GM18909 (cell line): ENCODE data around the gene STRN4.

ENCODE experiments used
- ATAC-seq: cut with Tn5 transposase; IDR thresholded peaks from one replicate; pipeline ENCODE4 v1.9.1; 2021; ENCODE audit warnings: mild to moderate bottlenecking; ENCODE audit not compliant: unreplicated experiment, poor library complexity

STRN4 gene

DNA sequence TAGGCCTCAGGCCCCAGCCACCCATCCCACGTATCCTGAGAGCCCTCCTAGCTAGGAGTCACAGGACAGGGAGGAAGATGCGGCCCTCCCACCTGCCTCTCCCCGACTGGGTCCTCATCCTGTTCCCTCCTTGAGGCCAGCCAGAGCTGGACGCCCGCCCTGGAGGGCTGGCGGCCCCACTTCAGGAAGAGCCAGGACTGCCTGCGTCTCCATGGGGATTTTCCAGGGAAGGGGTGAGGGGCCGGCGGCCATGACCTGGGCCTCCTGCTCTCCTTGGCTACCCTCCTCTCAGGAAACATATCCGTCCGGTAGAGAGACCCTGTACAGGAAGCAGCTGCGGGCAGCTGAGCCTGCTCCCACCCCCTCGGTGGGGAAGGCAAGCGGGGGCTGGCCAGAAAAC lies 18.0 kb downstream of the STRN4 start:
- no peak for ATAC-seq

DNA sequence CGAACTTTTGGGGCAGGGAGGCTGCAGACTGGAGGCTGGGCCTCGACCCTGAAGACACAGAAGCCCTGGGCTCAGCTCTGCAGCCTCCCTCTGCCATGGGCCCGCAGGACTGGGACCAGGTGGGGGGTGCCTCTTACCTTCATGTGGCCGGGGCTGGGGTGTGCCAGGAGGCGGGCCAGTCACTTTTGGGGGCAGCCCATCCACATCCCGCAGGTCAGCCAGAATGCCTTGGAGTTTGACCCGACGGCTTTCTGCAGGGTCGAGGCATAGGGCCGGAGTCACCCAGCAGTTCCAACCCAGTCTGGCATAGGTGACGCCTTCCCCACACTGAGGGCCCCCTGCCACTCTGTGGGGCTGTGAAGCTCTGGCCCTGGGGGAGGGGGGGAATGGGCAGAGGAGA lies 18.5 kb downstream of the STRN4 start:
- ATAC-seq = no peak

DNA sequence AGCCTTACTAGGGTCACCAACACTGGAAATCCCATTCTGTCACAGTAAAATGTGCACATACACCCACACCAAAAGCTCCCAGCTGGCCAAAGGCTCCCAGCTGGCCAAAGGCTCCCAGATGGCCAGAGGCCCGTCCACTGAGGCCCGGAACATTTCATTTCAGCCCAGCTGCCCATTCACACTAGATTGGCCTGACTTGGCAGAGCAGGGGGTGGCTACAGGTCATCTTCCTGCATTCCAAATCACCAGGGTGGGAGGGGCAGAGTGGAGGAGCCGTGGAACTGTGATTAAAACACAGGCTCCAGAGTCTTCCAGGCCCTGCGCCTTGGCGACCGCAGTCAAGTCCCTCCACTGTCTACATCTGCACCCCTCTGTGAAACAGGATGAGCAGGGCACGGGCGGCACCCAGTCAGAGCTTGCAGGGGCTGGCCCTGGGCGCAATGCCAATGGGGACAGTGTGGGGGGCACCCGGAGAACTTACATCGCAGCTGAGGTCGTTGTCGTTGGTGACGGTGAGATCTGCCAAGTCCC lies 19.2 kb downstream of the STRN4 start:
- ATAC-seq = no peak

DNA sequence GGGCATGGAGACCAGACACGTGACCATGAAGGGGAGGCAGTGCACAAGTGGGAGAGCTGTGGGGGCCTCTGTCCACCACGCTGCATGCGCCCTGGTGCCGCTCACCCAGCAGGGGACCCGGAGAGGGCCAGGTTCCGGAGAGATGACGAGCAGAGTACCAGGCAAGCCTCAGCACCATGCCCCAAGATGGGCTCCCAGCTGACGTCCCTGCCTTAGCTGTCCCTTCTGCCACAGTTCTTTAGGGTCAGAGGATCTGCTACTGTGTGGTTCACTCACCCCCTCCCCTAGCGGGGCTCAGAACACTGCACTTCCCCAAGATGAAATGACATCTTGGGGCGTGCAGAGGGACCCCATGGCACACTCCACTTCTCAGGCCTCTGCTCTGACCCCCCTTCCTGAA lies 19.7 kb downstream of the STRN4 start:
- no peak for ATAC-seq

DNA sequence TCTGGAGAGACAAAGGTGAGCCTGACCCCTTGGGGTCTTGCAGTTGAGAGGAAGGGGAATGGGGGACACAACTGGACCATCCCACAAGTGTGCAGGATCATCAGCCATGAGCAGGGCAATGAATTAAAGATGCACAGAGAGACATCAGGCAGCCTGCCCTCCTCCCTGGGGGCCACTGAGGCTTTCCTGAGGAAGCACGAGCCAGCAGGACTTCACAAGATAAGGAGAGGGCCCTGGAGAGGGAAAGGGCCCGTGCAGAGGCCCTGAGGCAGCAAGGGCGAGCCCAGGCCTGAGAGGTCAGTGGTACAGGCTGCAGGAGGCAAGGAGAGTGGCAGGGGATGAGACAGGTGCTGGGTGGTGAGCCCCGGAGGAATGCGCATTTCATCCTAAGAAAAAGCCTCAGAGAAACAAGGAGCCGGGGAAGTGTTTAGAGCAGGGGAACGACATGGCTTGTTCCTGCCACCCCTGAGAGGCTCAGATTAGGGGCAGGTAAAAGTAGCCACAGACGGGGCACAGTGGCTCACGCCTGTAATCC lies 20.3 kb downstream of the STRN4 start:
- ATAC-seq = no peak

DNA sequence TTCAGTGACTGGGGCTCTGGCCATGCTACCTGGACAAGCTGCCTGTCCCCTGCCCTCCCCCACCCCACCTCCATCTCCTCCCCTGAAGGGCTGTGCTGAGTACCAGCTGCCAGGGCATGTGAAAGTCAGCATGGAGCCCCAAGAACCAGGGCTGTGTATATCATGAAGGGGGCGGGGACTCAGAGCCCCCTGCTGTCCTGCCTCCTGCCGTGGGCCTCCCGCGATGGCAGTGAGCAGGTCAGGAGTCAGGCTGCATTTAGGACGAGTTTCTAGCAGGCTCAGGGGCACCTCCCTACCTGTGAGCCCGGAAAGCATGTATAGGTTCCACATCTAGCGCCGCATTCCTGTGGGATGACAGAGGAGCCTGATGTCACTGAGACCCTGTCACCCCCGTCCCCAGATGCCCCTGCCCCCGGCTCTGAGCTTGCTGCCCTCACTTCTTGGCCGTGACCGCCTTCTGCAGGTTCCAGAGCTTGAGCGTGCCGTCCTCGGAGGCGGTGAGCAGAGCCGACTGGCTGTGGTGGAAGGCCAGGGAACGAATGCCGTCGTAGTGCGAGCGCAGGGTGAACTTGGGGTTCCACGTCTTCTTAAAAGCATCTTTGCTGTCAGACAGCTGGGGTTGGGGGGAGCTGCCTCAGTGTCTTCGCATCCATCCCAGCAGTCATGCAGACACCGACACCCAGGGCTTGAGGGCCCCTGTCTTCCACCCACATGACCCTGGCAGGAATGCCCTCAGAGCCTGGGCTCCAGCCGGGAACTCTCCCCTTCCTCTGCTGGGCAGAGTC lies 21.0 kb downstream of the STRN4 start:
- ATAC-seq = no peak

DNA sequence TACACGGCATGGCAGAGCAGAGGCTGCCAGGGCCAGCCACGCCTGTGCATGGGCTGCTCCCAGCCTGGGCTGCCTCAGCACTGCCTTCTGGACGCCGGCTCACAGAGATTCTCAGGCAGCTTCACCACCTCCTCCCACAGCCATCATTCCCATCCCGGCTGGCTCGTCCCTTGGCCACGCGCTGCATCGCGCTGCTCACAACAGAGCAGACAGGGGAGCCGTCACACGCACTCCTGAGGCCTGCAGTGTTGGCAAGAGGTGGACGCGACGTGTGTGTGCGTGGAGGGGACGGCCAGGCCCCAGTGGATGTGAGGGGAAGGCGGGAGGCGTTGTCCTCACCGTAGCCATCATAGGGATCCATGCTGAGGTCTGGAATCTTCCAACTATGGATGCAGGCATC lies 21.8 kb downstream of the STRN4 start:
- ATAC-seq = no peak

DNA sequence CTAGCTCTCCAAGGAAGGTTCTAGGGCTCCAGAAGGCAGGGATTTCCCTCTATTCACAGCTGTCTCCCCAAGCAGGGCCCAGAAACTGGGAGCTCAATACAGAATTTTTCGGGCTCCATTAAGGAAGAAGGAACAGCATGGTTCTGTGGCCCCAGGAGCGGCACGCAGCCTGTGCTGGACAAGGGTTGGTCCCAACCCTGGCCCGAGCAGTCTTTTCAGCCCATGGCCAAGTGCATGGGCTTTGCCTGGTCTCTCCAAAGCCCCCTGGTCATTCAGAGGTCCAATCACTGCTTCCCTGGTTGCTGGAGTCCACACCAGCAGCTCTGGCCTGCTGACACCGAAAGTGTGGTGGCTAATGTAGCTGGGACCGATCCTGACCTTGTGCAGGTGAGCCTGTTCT lies 22.8 kb downstream of the STRN4 start:
- ATAC-seq = no peak

DNA sequence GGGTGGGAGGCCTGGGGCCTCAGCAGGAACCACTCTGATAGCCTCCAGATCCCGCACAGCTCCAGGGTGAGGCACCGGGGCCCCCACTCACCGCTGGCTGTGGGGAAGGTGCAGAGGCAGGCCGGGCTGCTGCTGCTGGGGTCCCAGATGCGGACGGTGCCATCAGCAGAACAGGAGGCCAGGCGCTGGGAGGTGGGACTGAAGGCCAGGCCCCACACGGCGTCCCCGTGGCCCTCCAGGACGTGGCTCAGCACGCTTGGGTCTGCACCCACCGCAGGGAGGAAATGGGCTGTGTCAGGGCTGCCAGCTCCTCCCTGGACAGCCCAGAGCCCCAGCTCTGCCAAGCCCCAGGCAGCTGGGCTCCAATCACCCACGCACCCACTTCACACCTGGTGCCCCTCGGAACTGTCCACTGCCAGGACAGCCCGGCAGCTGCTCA lies 23.2 kb downstream of the STRN4 start:
- no peak for ATAC-seq

DNA sequence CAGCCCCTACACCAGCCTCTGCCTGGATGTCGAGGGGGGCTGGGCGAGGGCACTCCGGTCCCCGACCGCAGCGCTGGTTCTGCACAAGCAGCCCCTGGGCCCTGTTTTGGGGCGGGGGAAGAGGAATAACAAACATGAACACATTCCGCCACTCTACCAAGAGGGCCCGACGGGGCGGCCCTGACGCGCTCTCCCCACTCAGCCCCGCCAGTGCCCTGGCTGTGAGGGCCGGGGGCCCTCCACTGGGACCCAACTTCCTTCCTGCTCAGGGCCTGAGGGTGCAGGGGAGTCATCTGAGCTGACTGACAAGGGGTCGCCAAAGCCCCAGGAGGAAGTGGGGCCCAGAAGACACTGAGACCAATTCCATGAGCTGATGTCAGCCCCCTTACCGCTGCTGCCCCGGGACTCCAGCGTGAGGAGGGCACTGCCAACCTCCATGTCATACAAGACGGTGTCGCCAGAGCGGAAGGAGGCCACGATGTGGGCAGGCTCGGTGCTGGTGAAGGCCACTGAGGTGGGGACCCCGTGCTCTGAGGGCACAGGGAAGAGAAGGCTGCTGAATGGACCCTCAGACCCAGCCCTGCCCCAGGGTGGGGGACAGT lies 23.7 kb downstream of the STRN4 start:
- no peak for ATAC-seq

DNA sequence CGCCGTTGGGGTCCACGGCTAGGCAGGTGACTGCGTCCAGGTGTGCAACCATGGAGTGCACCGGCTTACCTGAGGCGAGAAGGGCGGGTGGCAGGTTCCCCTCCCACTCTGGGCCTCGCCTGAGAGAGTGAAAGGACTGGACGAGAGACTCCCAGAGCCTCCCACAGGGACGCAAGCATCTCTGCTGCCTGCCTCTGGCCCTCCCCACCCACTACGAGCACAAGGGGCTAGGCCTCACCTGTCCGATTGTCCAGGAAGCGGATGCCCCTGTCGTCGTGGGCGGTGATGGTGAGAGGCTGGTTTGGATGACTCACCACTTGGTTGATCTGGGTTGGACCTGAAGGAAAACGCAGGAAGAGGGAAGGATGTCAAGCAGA lies 24.3 kb downstream of the STRN4 start:
- no peak for ATAC-seq

DNA sequence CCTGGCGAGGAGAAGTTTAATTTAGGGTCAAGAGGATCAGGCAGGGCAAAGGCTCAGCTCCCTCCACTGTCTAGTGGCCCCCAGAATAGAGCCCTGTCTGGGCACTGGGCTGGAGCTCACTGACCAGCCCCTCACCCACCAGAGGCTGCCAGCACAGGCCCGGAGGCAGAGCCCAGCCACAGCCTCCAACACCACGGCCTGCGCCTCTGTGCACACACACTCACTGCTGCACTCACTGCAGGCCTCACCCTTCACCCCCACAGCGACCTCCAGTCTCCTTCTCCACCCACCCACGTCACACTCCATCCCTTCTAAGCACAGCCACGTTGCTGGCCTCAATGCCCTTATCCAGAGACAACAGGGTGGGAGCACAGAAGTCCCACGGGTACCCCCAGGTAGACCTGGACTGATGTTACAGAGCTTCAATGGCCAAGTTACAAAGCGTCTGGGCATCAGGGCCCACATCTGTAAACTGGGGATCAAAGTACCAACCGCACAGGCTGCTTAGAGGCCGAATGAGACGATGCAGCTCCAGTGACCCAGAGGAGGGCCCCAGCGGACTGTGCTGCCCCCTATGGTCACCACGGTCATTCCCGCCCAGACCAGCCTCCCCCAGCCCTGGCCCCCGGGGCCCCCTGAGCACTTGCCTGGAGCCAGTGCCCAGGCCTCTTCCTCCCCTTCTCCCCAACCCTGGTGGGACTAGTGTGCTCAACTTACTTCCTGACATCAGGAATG lies 24.8 kb downstream of the STRN4 start:
- ATAC-seq = no peak

DNA sequence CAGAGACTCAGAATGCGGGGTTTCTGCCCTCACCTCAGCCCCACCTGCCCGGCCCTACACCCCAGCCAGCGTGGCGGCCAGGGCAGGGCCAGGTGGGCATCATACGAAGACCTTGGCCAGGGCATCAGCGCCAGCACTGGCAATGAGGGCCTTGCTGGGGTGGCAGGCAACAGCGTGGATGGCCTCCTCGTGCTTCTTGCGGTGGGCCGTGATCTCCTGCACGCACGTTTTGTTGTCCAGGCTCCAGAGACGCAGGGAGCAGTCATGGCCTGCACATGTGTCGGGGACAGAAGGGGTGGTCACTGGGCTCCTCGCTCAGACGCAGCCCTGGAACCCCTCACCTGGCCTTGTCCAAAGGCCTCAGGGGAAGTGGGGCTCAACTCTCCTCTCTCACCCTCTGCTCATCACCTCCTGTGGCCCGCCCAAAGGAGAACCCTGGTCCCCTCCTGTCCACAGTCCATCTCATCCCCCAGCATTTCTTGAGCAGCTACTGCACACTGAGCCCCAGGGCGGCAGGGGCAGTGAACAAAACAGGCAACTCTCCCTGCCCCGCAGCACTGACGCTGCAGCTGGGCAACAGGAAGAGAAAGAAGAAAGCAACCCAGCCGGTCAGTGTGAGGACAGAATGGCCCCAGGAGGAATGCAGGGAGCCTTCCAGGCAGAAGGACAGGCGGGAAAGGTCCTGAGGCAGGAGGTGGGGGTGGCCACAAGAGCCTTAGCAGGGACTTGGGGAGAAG lies 25.6 kb downstream of the STRN4 start:
- ATAC-seq = no peak

DNA sequence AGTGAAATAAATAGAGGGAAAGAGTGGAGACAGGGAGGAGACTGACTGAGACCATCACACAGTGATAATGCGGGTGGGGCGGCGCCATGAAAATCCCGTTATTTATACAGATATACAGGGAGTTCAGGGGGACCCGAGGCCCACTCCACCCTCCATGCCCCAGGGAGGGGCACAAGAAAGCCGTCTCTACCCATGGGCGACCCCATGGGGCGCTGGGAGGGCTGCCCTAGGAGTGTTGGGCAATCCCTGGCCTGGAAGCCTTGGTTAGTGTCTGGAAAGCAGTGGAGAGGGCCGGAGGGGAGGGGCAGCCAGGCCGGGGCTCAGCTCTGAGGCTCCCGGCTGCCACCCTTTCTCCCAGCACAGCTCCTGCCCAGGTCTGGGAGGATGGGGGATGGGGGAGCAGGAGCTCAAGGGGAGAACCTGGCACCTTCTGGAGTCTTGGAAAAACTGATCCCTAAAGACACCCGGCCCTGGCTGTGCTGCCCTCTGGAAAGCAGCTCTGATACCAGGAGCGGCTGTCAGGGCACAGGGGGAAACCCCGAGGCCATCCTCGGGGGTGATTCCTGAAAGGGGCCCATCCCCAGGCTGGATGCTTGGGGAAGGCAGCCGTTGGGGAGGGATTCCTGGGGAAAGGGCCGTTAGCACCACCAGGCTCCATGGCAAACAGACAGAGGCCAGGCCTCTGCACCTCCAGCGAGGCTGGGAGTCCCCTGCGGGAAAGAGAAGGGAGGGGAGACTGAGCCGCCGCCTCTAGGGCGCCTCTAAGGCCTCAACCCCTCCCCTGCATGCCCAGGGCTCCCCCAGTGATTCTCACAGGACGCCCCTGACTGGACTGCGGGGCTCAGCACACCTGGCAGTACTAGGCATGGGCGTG lies 26.4 kb downstream of the STRN4 start:
- ATAC-seq = no peak

DNA sequence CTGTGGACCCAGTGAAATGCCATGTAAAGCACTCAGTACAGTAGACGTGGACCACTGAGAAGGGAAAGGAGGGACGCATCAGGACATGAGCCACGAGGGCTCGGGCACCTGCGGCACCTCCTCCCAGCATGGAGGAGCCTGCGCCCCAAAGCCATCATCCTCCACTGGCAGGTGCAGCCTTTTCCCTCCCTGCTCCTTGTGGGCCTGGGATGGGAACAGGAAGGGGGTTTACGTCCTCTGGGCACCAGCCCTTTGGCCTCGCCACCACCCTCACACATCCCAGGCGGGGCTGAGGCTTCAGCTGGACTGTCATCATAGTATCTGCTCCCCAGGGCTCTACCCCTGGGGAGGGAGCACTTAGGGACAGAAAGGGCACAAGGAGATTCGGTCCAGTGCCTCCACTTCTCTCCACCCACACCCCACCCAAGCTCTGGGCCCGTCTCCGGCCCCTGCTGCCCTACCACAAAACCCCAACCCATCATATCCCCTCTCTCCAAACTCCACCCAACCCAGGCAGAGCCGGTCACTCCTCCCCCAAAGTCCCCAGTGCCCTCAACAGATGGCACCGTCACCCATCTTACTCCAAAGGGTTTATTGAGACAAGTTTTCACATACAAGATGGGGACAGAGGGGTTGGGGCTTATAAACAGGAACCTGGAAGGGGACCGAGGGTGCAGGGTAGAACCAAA lies 27.2 kb downstream of the STRN4 start:
- ATAC-seq = no peak

DNA sequence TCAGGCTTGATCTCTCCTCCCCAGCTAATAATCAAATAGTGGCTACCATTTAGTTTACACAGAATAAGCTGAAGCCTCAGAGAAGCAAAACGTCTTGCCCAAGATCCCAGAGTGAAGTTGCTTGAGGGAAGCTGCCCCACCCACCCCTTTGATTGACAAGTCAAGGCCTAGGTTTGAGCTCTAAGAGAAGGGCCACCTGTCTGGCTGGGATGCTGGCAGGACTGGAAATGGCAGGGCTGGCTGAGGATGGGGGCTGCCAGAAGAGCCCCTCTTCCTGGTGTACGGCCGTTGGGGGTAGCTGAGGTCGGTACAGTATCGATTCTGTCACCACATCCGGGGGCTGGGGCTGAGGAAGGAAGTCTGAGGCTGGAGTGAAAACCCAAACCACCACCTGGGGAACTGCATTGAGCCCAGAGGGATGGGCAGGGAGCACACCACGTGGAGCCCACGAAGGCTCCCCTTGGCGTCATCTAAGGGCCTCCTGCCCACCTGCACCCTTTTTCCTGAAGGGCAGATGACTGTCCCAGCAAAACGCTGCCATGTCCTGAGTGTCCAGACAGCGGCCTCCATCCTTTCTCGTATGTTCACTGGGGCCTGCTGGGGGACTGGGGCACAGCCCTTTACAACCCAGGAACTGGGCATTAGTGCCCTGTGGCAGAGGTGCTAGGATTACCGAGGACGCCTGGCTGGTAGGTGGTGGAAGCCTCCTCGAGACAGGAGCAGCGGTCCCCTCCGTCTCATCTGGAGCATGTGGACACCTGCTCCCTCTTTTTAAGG lies 27.9 kb downstream of the STRN4 start:
- no peak for ATAC-seq

DNA sequence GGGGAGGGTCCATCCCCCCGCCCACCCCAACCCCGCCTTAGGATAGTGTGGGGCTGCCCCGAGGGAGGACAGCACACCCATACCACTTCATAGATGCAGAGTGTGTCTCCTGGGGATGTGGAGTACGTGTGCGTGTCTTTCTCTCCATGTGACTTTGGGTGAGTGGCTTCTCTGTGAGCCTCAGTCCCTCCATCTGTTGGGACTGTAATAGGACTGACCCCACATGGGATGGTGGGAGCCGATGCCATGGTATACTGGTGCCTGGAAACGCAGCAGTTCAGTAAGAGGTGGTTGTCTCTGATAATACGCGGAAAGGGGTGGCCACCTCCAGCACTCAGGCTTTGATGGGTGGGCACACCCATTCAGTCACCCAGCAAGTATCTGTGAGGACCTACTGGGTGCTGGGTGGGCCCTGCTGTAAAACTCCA lies 28.5 kb downstream of the STRN4 start:
- ATAC-seq = no peak
